Forelimb muscle (tissue), 1 donor: ENCODE measurements around the gene ANKRD39. TPM values are rescaled to one million over a fixed set of nuclear protein-coding genes. Genes with fewer than 3 reads are reported as not detected.

Source experiments
- DNase-seq: peaks from one replicate; pipeline ENCODE4 v3.0.0-alpha.2; 2013; ENCODE audit warnings: low read depth
- polyA plus RNA-seq: library from polyadenylated mRNA; unstranded; fragments of 120-200 nt; gene quantifications from one replicate; pipeline ENCODE4 v1.2.1, GENCODE V29; 2013; ENCODE audit not compliant: insufficient read length

The ANKRD39 gene
- polyA plus RNA-seq, 1 donor, result 7.5 TPM

DNA sequence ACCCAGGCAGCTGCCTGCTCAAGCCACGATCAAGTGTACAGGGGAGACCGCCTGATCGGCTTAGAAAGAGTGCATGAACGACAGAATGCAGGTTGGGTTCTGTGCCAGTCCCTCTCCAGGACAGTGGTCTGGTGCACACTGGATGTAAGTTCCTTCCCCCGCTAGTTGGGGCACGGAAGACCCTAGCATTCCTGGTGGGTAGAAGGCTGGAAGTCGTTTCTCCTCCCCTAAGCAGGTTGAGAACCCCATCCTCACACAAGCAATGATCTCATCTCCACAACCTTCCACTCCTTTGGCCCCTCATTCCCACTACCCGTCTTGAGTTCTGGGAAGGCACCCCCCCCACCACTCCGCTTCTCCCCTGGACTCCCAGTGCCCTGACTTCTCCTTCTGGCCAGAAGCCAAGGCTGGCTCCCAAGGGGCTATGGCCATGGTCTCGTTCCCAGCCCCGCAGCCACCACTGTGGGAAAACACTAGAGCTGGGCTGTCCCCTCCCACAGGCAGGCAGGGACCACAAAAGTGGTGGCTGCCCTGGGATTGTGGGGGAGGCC, 1.4 kb upstream of the ANKRD39 start:
- no peak for DNase-seq

GRCh38 chr2:96856776-96857666, 795 bp downstream of the ANKRD39 start:
- DNase-seq, result no peak

DNA sequence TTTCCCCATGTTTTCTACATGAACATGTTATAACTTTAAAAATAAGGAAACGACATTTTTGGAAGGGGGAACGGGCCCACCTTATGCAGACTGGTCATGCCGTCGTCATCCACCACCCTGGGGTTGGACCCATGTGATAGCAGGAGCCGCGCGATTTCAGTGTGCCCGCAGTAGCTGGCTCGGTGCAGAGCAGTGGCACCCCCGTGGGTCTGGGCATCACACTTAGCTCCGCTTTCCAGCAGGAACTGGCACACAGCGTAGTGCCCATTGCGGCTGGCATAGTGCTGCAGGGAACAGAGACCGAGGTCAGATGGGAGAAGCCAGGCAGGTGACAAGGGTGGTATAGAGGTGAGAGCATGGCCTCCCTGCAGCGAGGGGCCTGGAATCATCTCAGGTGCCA, 4.5 kb downstream of the ANKRD39 start:
- DNase-seq, result no peak

GRCh38 chr2:96852667-96853066, 5.1 kb downstream of the ANKRD39 start:
- DNase-seq, result no peak

DNA sequence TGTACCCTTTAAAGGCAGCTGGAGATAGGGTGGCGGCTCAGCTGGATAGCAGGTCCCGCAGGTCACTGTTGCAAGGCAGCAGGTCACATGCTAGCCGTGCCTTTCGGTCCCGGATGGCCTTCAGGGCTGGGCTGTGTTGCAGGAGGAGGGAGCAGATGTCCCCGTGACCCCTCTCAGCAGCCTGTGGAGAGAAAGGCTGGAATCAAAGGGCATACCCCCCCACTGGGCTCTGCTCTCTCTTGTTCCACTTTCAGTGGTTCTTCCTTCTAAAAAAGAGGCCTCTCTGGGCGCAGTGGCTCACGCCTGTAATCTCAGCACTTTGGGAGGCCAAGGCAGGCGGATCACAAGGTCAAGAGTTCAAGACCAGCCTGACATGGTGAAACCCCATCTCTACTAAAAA, 9.6 kb downstream of the ANKRD39 start:
- DNase-seq, result no peak

GRCh38 chr2:96847586-96847985, 10.2 kb downstream of the ANKRD39 start:
- DNase-seq, result no peak

- DNase-seq, result no peak
Observed at GRCh38 chr2:96846825-96847224, 11.0 kb downstream of the ANKRD39 start.

DNA sequence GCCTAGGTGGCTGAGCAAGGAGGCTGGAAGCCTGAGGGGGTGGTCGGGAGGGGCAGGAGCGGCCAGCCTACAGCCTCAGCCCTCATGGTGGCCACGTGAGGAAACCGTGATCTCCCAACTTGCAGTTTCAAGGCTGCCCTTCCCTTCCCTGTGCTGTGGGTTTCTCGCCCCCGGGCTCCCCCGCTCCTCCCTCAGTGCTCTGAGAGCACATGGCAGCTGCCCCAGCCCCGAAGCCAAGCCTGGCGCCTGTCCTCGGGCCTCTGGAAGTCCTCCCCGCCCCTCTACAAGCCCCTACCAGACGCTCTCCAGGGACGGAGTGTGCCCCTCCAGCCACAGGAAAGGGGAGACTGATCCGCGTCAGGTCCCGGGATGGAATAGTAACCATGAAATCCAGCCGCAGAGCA, 13.4 kb downstream of the ANKRD39 start:
- DNase-seq, result no peak

GRCh38 chr2:96843538-96844268, 14.1 kb downstream of the ANKRD39 start, which contains the start of gene ANKRD23:
Gene ANKRD23 (minus strand): TSS chr2:96844021. CDS start chr2:96843992, 29 bp downstream.
- DNase-seq, result no peak

- no peak for DNase-seq
Observed at GRCh38 chr2:96842600-96842999, 15.2 kb downstream of the ANKRD39 start.

DNA sequence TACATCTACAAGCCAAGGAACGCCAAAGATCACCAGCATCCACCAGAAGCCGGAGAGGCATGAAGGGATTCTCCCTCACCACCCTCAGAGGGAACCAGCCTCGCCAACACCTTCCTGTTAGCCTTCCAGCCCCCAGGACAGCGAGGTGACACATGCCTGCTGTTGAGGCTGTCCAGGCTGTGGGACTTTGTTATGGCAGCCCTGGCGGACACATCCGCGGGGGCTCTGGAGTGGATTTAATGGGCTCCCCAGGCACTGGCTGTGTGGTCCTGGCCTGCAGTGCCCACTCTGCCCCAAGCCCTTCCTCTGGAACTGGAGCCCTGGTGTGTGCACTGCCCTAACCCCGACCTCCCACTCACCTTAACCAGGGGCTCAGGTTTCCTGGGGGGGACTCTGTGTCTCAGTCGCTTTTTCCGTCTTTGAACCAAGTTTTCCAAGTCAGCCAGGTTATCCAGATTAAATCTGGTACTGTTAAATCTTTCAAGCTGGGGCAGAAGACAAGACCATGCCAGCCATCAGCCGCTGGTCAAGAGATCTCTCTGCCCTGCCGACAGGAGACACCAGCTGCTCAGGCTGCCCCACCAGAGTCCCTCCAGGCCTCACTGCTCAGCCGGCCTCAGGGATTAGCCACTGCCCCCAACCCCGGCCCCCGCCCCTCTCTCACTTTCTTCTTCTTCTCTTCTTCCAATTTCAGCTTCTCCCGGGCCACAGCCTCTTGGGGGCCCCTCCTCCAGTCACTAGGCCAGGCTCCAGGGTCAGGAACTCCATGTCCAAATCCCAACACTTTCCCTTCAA, 15.9 kb downstream of the ANKRD39 start:
- DNase-seq, result no peak

- DNase-seq, result no peak
Observed at GRCh38 chr2:96839875-96840850, 17.7 kb downstream of the ANKRD39 start.

DNA sequence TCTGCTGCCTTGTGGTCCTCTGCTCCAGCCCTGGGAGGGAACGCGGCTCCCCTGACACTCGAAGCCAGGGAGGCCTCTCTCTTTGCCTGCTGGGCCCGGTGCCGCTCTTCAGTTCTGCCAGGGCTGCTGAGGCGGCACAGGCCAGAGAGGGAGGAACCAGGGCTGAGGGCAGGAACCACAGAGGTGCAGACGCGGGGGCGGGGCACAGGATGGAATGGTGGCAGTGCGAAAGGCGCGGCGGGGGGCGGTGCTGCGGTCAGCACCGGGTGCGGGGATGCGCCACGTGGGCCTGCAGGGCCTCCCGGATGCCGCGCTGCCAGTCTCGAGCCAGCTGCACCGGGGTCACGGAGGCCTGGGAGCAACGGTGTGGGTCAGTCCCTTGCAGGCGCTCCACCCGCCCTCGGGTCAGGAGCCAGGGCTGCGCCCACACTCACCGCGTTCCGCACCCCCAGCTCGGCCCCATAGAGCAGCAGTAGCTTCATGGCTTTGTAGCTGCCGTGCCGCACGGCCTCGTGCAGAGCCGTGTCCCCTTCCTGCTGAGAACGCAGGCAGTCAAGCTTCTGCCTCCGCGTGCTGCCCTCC, 18.4 kb downstream of the ANKRD39 start:
- DNase-seq, result no peak

DNA sequence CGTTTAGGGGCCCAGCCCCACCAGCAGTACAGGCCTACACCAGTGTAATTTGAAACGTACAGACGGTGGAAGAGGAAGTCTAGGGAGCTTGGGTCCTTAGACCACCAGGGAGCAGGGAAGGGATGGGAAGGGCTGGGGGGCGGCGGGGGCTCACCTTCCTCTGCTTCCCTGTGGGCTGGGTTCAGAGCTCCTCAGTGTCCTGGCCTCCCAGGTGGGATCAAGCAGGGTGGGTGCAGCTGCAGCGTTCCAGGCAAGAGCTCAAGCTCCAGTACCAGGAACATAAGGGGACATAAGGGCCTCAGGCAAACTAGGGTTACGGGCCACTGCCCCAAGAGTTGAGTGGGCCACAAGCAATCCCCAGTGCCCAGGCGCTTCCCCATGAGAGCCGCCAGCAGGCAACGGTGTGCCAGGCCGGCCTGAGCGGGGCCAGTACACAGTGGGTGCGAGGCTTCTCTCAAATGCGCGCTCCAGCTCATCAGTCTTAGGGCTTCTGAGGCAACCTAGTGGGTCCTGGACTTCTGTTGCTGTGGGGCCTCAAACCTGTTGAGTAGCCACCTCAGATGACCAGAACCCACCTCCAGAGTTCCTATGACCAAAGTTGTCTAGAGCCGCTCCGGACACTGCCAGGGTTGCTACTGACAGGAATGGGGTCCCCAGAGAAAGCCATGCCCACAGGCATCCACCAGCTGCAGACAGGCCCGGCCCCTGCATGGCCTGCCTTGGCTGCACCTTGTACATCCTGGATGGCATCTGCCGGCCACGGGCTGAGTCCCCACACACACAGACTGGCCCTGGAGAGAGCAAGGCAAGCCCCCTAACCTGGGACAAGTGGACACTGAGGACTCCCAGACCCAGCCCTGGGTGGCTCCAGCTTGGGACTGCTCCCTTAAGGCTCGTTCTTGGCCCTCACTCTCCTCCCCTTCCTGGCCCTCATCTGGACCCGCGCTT, 19.2 kb downstream of the ANKRD39 start:
- DNase-seq, result no peak

- DNase-seq, result no peak
Observed at GRCh38 chr2:96837575-96837974, 20.2 kb downstream of the ANKRD39 start.

GRCh38 chr2:96835830-96836229, 22.0 kb downstream of the ANKRD39 start:
- DNase-seq, result no peak

DNA sequence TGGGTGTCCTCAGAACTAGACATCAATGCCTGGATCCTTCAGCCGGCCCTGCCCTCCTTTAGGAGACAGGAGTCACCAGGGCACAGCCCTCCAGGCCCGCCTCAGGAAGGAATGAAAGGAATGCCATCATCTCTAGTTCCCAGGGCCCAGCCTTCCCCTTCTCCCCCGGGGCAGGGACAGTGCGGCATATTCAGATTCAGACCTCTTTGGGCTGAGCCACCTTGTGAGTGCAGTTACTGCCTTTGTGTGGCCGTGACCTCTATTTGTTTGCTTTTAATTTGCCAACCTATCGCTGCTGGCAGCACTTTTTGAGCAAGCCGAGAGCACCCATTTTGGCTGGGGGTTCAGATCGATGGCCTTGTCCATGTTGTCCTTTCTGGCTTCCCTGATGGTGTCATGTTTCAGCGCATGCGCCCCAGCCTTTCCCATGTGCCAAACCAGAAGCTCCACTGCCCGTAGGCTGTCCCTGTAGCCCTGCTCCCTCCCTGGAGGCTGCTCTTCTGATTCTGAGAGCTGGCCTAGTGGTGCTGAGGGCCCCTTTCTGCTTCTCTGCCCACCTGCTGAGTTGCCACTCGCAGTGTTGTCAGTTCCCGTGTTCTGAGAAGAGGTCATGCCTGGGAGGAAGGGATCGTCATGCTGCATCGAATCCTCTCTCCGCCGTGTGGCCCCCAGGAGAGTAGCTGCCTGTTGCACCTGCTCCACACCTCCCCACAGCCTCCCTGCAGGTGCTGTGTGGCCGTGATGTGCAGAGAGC, 24.9 kb downstream of the ANKRD39 start:
- DNase-seq, result no peak

DNA sequence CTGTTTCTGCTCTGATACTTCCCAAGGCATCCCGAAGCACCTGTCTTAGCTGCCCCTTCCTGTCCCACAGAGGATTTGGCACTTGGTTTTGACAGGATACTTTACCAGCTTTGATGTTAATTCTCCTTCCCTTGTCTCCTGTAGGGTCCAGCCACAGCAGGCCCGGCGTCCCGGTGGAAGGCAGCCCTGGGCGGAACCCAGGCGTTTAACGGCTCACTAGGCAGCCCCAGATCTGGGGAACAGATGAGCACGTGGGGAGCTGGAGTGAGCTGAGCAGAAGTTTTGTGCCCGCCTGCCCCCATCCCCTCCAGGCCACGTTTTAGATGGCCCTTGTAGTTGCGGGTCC, 25.4 kb downstream of the ANKRD39 start:
- no peak for DNase-seq
